GM18505 (cell line): ENCODE measurements around the gene PON1.
A peak's percentile ranks its signal among the peaks of the same experiment; 100 is the strongest.

ENCODE experiments used
- ATAC-seq: cut with Tn5 transposase; IDR thresholded peaks from one replicate; pipeline ENCODE4 v1.9.1; 2021; ENCODE audit not compliant: unreplicated experiment
- POLR2A ChIP-seq: IDR thresholded peaks from 4 replicates; pipeline ENCODE4 v1.6.1; 2011; ENCODE audit warnings: borderline replicate concordance; ENCODE audit not compliant: insufficient read depth, insufficient read length; ENCODE audit errors: extremely low read depth

Gene PON1

GRCh38 chr7:95324431-95324830, at the start of gene PON1:
Gene PON1, minus strand, starts transcription at chr7:95324532. Its CDS starts 57 bp downstream, at chr7:95324475.
- TF ChIP-seq POLR2A, result no peak
- peak; percentile 67 for ATAC-seq

GRCh38 chr7:95373323-95373722, 49.0 kb upstream of the PON1 start:
- no peak for ATAC-seq

GRCh38 chr7:95368235-95368634, 43.9 kb upstream of the PON1 start:
- no peak for TF ChIP-seq POLR2A

More at GRCh38 chr7:95373323-95373722, 49.0 kb upstream of the PON1 start:
- no peak for TF ChIP-seq POLR2A

DNA sequence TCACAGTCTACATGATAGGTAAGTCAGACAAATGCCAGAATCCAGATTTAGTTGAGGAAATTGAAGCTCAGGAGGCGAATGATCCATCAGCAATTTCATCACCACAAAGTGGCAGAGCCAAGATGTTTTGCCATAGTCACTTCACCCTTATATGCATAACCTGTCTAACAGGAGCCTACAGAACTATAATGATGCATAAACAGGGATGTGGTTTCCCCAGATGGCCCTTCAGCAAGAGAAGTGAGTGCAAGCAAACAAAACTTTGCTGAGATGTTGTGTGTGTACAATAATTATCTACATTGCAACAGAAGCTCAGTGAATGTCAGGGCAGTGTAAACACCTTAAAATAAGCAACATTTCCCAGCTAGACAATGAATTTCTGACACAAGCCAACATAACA, 43.3 kb upstream of the PON1 start:
- no peak for ATAC-seq
- no peak for TF ChIP-seq POLR2A

More at GRCh38 chr7:95368235-95368634, 43.9 kb upstream of the PON1 start:
- no peak for ATAC-seq

- TF ChIP-seq POLR2A, result no peak
- no peak for ATAC-seq
These were observed 40.8 kb upstream of the PON1 start for GRCh38 chr7:95365151-95365550.

DNA sequence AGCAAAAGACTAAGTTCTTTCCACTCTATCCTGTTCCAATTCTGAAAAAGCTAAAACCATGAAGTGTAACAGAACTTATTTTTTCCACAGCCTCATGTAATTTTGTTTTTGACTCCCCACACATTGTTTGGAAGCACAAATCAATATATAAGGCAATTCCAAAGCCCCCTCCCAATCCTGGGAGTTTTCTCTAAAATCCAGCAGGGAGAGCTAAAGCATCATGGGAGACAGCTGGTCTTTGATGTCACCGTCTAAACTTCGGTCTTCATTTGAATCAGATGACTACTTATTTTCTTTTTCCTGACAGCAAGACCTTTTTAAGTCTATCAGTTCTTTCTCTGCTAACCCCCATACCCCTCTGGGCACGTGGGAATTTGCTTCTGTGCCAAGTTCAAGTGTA, 33.3 kb upstream of the PON1 start:
- TF ChIP-seq POLR2A, result no peak
- ATAC-seq, result no peak

- no peak for ATAC-seq
- TF ChIP-seq POLR2A, result no peak
These were observed 18.4 kb upstream of the PON1 start for GRCh38 chr7:95342642-95343307.

DNA sequence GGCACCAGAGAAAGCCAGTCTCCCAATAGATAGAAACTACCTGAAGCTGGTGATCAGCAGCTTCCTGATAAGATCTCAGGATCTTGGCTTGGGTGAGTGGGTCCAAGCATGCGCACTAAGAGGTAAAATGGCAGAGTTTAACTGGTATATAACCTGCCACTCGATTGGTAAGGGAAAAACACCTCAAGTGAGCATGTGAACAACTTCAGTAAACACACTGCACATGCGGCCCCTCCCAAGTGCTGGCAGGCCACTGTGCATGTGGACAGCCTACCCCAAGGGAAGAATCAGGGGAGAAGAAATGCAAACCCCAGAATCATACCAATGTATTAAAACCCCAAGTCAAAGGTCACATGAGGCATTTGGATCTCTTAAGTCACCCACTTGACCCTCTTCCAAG, 17.7 kb upstream of the PON1 start:
- no peak for ATAC-seq
- TF ChIP-seq POLR2A, result no peak

DNA sequence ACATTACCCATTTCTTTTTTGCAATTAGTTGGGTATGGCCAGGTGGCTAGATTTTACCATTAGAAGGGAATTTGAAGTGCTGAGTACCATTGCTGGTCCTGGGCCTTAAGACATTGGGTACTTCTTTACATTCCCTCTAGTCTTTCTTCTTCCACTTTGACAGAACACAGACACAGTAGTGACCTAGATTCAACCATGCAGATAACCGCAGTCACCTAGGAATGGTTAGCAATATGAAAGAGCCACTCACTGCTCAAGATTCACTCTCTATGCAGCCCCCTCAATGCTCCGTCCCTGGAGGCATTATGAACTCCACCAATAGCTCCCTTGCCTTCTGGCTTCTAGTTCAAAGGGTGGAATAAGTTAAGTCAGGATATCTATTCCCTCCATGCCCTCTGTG, 16.2 kb upstream of the PON1 start:
- no peak for TF ChIP-seq POLR2A
- no peak for ATAC-seq

DNA sequence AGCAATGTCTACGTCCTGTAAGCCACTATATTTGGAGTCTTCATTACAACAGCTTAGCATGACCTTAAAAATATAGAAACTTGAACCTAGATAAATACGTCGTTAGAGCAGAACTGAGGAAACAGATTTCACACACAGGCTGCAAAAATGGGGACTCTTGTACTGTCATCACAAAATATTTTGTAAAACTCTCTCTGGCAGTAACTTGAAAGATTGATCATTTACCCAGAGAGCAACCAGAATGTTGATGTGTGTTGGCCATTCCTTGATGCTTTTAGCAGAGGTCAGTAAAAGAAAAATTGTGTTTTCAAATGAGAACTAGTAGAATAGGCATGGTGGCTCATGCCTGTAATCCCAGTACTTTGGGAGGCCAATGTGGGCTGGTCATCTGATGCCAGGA, 14.5 kb upstream of the PON1 start:
- no peak for ATAC-seq

DNA sequence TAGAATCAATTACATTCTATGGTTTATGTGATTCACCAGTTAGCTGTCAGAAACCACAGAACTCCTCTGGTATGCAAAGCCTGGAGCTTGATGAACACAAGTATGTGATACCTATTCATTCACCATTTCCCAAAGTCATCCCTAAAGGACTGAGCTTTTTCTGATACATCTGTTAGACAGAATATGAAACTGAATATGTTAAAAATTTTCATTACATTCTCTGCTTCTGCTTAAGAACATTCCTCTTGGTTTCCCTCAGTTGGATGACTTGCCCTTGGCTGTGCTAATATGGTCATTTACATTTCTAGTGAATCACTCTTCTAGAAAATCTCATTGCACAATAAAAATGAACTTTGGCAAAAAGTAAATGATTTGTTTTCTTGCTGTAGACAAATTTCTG, 10.8 kb upstream of the PON1 start:
- TF ChIP-seq POLR2A, result no peak
- no peak for ATAC-seq

More for the DNA sequence above, 14.5 kb upstream of the PON1 start:
- no peak for TF ChIP-seq POLR2A

GRCh38 chr7:95334447-95334846, 10.1 kb upstream of the PON1 start:
- no peak for TF ChIP-seq POLR2A
- ATAC-seq, result no peak

GRCh38 chr7:95330961-95331337, 6.6 kb upstream of the PON1 start:
- TF ChIP-seq POLR2A, result no peak
- peak; percentile 19 for ATAC-seq

GRCh38 chr7:95330204-95330960, 6.0 kb upstream of the PON1 start:
- no peak for TF ChIP-seq POLR2A
- ATAC-seq, result peak; percentile 98

GRCh38 chr7:95327356-95327755, 3.0 kb upstream of the PON1 start:
- TF ChIP-seq POLR2A, result no peak
- no peak for ATAC-seq

DNA sequence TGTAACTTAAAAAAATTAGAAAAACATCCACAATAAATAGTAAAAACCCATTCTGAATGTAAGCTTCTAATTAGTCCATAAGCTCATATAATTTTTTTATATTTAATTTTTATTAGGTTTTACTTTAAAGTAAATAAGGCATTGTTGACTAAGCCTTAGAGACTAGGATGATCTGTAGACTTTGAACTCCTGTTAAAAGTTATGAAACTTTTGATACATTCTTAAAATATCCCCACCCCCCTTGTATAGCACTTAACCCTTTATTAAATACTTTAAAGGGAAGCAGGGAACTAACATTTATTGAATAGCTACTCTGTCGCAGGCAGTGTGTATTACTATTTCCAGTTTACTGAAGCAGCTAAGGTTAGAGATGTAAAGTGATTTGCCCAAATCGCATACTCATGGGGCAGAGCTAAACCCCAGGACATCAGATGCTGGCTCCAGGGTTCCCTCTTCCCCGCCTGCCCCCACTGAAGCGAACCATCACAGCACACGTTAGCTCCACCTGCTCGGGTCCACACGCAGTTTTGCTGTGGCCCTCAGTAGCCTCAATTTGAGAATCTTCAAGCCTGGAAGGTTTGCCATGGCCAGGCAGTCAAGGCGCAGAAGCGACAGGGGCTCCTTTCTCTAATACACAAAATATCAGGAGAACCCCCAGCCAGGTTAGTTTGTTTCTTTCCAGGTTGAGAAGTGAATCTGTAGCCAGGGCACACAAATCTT, 762 bp downstream of the PON1 start:
- ATAC-seq, result no peak
- no peak for TF ChIP-seq POLR2A
